Brain microvascular endothelial cell (primary cell): ENCODE data around the gene BCL7B.
"Not testable (repeated sequence)": the region's sequence is repeated elsewhere in the genome, so short reads cannot be mapped to it uniquely, and the experiment has no call there.

Source experiments
- DNase-seq: peaks from one replicate; pipeline ENCODE4 v3.0.0-alpha.2; 2020
- H3K27ac ChIP-seq: fragments of 250-450 bp; sonication (Bioruptor Pico); 2 replicates; pipeline ENCODE4 v1.5.1; 2020; ENCODE audit warnings: mild to moderate bottlenecking, moderate library complexity
- H3K27me3 ChIP-seq: fragments of 250-450 bp; sonication (Bioruptor Pico); replicated peaks from 2 replicates; pipeline ENCODE4 v1.5.1; 2020; ENCODE audit warnings: mild to moderate bottlenecking
- H3K36me3 ChIP-seq: fragments of 250-450 bp; sonication (Bioruptor Pico); replicated peaks from 2 replicates; pipeline ENCODE4 v1.5.1; 2020; ENCODE audit warnings: mild to moderate bottlenecking
- H3K4me3 ChIP-seq: 2 replicates; pipeline ENCODE4 v1.5.1; 2011; ENCODE audit warnings: low read depth, mild to moderate bottlenecking, control low read depth, low read length, moderate library complexity
- in situ Hi-C: cut with HindIII; loops from 2 replicates; pipeline ENCODE4 v1.10.0; 2017; ENCODE audit warnings: low sequenced_read_pairs, low pct_ligation_motif_present
- TF ChIP-seq, protein P1 (sequence below): IDR thresholded peaks from 2 replicates; pipeline ENCODE4 v1.5.1; 2011; ENCODE audit warnings: low read depth, mild to moderate bottlenecking, moderate library complexity, low read length, control low read depth, inconsistent platforms; ENCODE audit errors: missing control alignments

The BCL7B gene

DNA sequence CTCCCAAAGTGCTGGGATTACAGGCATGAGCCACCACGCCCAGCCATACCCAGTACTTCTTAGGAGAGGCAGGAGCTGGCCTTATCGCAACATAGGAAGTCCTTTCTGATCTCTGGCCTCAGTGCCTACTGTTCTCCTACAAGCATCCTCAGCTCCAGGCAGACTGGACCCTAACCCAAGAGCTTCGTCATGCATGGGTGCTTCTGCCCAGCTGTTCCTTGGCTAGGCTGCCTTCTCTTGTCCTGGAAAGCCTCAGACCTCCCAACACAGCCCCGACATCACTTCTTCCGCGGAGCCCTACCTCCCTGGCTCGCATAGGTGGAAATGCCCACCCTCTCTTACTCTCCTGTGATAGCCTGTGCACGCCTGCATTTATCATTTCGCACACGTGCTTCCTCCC lies 15.8 kb downstream of the BCL7B start:
- H3K27me3 ChIP-seq, result no peaks in the 10 kb centered on the region
- peaks cover 52% of the 10 kb centered on the region for H3K36me3 ChIP-seq
- in situ Hi-C loops, result no loop called here
- TF ChIP-seq, protein P1, sequence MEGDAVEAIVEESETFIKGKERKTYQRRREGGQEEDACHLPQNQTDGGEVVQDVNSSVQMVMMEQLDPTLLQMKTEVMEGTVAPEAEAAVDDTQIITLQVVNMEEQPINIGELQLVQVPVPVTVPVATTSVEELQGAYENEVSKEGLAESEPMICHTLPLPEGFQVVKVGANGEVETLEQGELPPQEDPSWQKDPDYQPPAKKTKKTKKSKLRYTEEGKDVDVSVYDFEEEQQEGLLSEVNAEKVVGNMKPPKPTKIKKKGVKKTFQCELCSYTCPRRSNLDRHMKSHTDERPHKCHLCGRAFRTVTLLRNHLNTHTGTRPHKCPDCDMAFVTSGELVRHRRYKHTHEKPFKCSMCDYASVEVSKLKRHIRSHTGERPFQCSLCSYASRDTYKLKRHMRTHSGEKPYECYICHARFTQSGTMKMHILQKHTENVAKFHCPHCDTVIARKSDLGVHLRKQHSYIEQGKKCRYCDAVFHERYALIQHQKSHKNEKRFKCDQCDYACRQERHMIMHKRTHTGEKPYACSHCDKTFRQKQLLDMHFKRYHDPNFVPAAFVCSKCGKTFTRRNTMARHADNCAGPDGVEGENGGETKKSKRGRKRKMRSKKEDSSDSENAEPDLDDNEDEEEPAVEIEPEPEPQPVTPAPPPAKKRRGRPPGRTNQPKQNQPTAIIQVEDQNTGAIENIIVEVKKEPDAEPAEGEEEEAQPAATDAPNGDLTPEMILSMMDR, result no peak
- H3K4me3 ChIP-seq, result no peak overlapping the region
- no peak for DNase-seq
- H3K27ac ChIP-seq, result no peak overlapping the region

DNA sequence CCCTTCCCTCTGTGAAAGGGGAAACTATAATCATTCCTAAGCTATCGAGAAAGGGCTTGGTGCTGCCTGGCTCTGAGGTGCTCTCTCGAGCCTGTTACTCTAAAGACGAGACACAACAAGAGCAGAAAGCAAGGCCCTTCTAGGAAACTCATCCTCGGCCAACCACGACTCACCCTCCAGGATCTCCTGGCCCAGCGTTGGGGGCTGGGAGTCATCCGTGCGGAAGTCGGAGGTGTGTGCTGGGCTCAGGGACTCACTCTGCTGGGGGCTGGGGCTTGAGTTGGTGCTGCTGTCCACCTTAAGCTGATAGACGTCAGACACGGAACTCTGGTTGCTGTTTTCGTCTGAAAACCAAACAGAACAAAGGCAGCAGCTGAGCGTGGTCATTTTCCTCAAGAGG lies 17.8 kb downstream of the BCL7B start:
- in situ Hi-C loops, result no loop called here
- H3K27me3 ChIP-seq, result no peaks in the 10 kb centered on the region
- H3K4me3 ChIP-seq, result no peak overlapping the region
- H3K36me3 ChIP-seq, result peaks cover 59% of the 10 kb centered on the region
- no peak for DNase-seq
- no peak overlapping the region for H3K27ac ChIP-seq
- TF ChIP-seq, protein P1, result no peak

DNA sequence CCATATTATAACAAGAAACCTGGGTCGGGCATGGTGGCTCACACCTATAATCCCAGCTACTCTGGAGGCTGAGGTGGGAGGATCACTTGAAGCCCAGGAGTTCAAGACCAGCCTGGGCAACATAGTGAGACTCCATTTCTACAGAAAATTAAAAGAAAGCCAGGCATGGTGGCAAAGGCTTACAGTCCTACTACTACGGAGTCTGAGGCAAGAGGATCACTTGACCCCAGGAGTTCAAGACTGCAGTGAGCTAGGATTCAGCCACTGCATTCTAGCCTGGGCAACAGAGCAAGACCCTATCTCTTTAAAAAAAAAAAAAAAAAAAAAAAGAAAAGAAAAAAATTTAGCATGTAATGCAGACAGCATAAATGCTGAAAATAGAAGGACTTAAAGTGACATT lies 19.0 kb downstream of the BCL7B start:
- H3K27me3 ChIP-seq, H3K4me3 ChIP-seq, DNase-seq, in situ Hi-C loops, H3K27ac ChIP-seq: not testable (repeated sequence)
- H3K36me3 ChIP-seq, result peaks cover 59% of the 10 kb centered on the region

DNA sequence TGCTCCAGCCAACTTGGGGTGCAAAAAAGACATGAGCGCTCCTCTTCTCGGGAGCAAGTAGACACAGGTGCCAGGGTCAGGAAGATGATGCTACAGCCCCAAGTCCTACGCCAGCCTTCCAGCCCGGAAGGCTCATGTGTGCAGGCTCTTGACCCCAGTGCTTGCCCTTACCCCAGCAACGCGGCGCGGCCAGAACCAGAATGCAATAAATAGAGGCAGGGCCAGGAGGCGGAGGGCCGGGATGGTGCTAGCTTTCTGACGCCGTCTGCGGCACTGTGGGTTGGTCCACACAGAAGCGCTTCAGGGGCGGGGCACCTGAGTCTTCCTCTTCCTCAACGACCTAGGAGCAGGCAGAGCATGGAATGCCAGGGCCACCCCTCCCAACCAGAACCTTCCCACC lies 20.4 kb downstream of the BCL7B start:
- no peak for DNase-seq
- Histone ChIP-seq H3K27ac (no peak overlapping the region), H3K27me3 (no peaks in the 10 kb centered on the region), H3K4me3 (no peak overlapping the region), H3K36me3 (peaks cover 50% of the 10 kb centered on the region)
- TF ChIP-seq, protein P1, result no peak
- in situ Hi-C loops, result no loop called here

DNA sequence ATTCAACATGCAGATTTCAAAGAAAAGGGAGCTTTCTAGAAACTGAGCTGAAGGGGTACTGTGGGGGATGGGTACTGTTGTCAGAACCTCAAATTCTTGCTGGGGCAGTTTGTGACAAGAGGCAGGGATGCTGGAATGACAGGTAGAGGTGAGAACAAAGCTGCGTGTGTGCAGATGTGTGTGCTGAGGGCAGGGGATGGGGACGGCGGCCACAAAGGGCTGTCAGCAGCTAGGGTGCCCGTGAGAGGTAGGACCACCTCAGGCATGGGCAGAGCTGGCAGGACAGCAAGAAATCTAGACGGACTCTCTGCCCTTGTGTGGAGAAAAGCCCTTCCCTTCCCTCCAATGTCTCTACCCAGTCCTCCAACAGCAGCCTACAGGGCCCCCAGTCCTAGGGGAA lies 21.0 kb downstream of the BCL7B start:
- no peak overlapping the region for H3K27ac ChIP-seq
- no peaks in the 10 kb centered on the region for H3K27me3 ChIP-seq
- in situ Hi-C loops, result no loop called here
- TF ChIP-seq, protein P1, result no peak
- DNase-seq, result no peak
- H3K36me3 ChIP-seq, result peaks cover 45% of the 10 kb centered on the region
- no peak overlapping the region for H3K4me3 ChIP-seq

DNA sequence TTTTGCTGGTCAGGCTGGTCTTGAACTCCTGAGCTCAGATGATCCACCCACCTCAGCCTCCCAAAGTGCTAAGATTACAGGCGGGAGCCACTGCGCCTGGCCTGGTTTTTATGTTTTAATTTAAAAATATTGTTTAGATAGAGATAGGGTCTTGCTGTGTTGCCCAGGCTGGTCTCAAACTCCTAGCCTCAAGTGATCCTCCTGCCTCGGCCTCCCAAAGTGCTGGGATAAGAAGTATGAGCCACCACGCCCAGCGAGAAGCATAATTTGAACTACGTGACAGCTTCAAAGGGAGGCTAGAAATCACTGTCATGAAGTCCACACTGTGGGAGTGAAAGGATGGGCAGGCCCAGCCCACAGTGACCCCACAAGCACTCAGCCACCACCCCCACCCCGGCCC lies 21.6 kb downstream of the BCL7B start:
- in situ Hi-C loops, H3K27ac ChIP-seq, H3K4me3 ChIP-seq, H3K27me3 ChIP-seq, DNase-seq: not testable (repeated sequence)
- peaks cover 44% of the 10 kb centered on the region for H3K36me3 ChIP-seq

DNA sequence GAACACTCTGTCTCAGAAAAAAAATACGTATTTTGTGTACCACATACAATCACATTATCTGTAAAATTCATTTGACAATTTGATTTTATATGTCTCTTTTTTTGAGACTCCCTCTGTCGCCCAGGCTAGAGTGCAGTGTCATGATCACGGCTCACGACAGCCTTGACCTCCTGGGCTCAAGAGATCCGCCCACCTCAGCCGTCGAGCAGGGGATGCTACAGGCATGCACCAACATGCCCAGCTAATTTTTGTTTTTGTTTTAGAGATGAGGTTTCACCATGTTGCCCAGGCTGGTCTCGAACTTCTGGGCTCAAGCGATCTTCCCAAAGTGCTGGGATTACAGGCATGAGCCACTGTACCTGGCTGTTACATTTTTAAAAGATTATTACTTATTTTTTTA lies 23.7 kb downstream of the BCL7B start:
- Histone ChIP-seq H3K27ac (no peak overlapping the region), H3K27me3 (no peaks in the 10 kb centered on the region), H3K4me3 (no peak overlapping the region), H3K36me3 (peaks cover 29% of the 10 kb centered on the region)
- TF ChIP-seq, protein P1, result no peak
- in situ Hi-C loops, result no loop called here
- no peak for DNase-seq
